Astrocyte (in vitro differentiated cells and primary cell): ENCODE data around the gene ETHE1. TPM values are rescaled to one million over a fixed set of nuclear protein-coding genes. Genes with fewer than 3 reads are reported as not detected.

ENCODE experiments used
- DNase-seq: peaks from one replicate; pipeline ENCODE4 v3.0.0-alpha.2; 2010; ENCODE audit warnings: low read depth
- FAIRE-seq: peaks from 2 replicates; lab custom pipeline; 2011; peaks lifted over from hg19 to GRCh38; lab: Jason Lieb, UNC
- H2AFZ ChIP-seq: 2 replicates; pipeline ENCODE4 v1.6.0; 2012; ENCODE audit warnings: low read depth, low read length, inconsistent platforms
- H3K27ac ChIP-seq: 2 replicates; pipeline ENCODE4 v1.5.1; 2011; ENCODE audit warnings: low read depth, low read length, inconsistent platforms
- H3K27me3 ChIP-seq: 2 replicates; pipeline ENCODE4 v1.6.0; 2011; ENCODE audit warnings: low read length, inconsistent platforms; ENCODE audit not compliant: insufficient read depth
- H3K36me3 ChIP-seq: 2 replicates; pipeline ENCODE4 v1.5.1; 2011; ENCODE audit warnings: low read length, inconsistent platforms; ENCODE audit not compliant: insufficient read depth
- H3K4me1 ChIP-seq: 2 replicates; pipeline ENCODE4 v1.5.1; 2011; ENCODE audit warnings: low read length, inconsistent platforms; ENCODE audit not compliant: insufficient read depth
- H3K4me2 ChIP-seq: 2 replicates; pipeline ENCODE4 v1.6.0; 2012; ENCODE audit warnings: low read length, inconsistent platforms
- H3K4me3 ChIP-seq: 2 replicates; pipeline ENCODE4 v1.5.1; 2011; ENCODE audit warnings: low read depth, mild to moderate bottlenecking, low read length, inconsistent platforms; ENCODE audit not compliant: insufficient read depth
- H3K79me2 ChIP-seq: 2 replicates; pipeline ENCODE4 v1.6.0; 2012; ENCODE audit warnings: mild to moderate bottlenecking, low read length, inconsistent platforms; ENCODE audit not compliant: insufficient read depth
- H3K9ac ChIP-seq: 2 replicates; pipeline ENCODE4 v1.6.0; 2012; ENCODE audit warnings: mild to moderate bottlenecking, low read length, inconsistent platforms
- H3K9me3 ChIP-seq: 2 replicates; pipeline ENCODE4 v1.5.1; 2012; ENCODE audit warnings: low read depth, mild to moderate bottlenecking, low read length, inconsistent platforms; ENCODE audit not compliant: insufficient read depth
- H4K20me1 ChIP-seq: 2 replicates; pipeline ENCODE4 v1.6.0; 2012; ENCODE audit warnings: low read length, inconsistent platforms; ENCODE audit not compliant: insufficient read depth
- H3K27ac Mint-ChIP-seq: one replicate; pipeline ENCODE4 v1.8.0; 2021; ENCODE audit warnings: mild to moderate bottlenecking, mixed read lengths; ENCODE audit not compliant: unreplicated experiment
- H3K27me3 Mint-ChIP-seq: one replicate; pipeline ENCODE4 v1.8.0; 2021; ENCODE audit warnings: low read depth, mixed read lengths; ENCODE audit not compliant: unreplicated experiment
- H3K36me3 Mint-ChIP-seq: one replicate; pipeline ENCODE4 v1.8.0; 2021; ENCODE audit warnings: low read depth, mixed read lengths; ENCODE audit not compliant: unreplicated experiment
- H3K4me1 Mint-ChIP-seq: one replicate; pipeline ENCODE4 v1.8.0; 2021; ENCODE audit warnings: low read depth, mixed read lengths; ENCODE audit not compliant: unreplicated experiment
- H3K4me3 Mint-ChIP-seq: one replicate; pipeline ENCODE4 v1.8.0; 2021; ENCODE audit warnings: mild to moderate bottlenecking, moderate library complexity, mixed read lengths; ENCODE audit not compliant: unreplicated experiment
- H3K9me3 Mint-ChIP-seq: one replicate; pipeline ENCODE4 v1.8.0; 2021; ENCODE audit warnings: mild to moderate bottlenecking, mixed read lengths; ENCODE audit not compliant: unreplicated experiment
- EZH2 ChIP-seq: IDR thresholded peaks from 2 replicates; pipeline ENCODE4 v1.6.1; 2012; ENCODE audit warnings: mild to moderate bottlenecking, low read length, inconsistent platforms; ENCODE audit not compliant: insufficient read depth
- total RNA-seq: library from RNA; stranded (reverse); gene quantifications from 2 replicates; pipeline ENCODE4 v1.2.1, GENCODE V29; 2021
- TF ChIP-seq, protein P1 (sequence below): IDR thresholded peaks from 2 replicates; pipeline ENCODE4 v1.5.1; 2011; ENCODE audit warnings: low read depth, mild to moderate bottlenecking, inconsistent platforms, low read length, moderate library complexity; ENCODE audit not compliant: insufficient read depth

Gene ETHE1
- total RNA-seq, 1 donor from 2014 or later, result 50.7 TPM

DNA sequence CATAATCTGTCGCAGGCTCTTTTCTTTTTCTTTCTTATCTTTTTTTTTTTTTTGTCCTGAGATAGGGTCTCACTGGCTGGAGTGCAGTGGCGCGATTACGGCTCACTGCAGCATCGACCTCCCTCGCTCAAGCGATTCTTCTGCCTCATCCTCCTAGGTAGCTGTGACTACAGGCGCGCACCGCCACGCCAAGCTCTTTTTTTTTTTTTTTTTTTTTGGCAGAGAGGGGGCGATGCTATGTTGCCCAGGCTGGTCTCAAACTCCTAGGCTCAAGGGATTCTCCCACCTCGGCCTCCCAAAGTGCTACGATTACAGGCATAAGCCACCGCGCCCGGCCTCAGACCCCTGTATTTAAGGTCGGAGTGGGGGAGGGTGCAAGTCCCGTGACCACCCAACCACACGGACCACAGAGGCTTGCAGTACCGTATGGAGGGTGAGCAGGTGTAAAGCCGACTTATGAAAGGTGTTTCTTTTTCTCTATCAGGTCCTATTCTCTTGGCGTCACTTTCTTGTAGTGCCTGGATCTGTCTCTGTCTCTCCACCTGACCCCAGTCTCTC lies 24.5 kb downstream of the ETHE1 start:
- H3K9me3 ChIP-seq, result no peaks in the 10 kb centered on the region
- no peak for TF ChIP-seq EZH2
- TF ChIP-seq, protein P1, sequence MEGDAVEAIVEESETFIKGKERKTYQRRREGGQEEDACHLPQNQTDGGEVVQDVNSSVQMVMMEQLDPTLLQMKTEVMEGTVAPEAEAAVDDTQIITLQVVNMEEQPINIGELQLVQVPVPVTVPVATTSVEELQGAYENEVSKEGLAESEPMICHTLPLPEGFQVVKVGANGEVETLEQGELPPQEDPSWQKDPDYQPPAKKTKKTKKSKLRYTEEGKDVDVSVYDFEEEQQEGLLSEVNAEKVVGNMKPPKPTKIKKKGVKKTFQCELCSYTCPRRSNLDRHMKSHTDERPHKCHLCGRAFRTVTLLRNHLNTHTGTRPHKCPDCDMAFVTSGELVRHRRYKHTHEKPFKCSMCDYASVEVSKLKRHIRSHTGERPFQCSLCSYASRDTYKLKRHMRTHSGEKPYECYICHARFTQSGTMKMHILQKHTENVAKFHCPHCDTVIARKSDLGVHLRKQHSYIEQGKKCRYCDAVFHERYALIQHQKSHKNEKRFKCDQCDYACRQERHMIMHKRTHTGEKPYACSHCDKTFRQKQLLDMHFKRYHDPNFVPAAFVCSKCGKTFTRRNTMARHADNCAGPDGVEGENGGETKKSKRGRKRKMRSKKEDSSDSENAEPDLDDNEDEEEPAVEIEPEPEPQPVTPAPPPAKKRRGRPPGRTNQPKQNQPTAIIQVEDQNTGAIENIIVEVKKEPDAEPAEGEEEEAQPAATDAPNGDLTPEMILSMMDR, result no peak
- H3K36me3 ChIP-seq, result no peaks in the 10 kb centered on the region
- H3K79me2 ChIP-seq, result no peaks in the 10 kb centered on the region
- peaks cover 3% of the 10 kb centered on the region for H4K20me1 ChIP-seq
- Mint-ChIP-seq H3K27me3 (peaks cover 13% of the 10 kb centered on the region), H3K9me3 (no peaks in the 10 kb centered on the region), H3K27ac (no peak overlapping the region), H3K36me3 (peaks cover 21% of the 10 kb centered on the region), H3K4me1 (peaks cover 5% of the 10 kb centered on the region), H3K4me3 (peak overlapping the region; percentile 97)
- no peak overlapping the region for H3K9ac ChIP-seq
- peaks cover 5% of the 10 kb centered on the region for H3K4me1 ChIP-seq
- no peaks in the 10 kb centered on the region for H3K27me3 ChIP-seq
- peak overlapping the region; percentile 96 for H3K4me2 ChIP-seq
- no peak overlapping the region for H3K27ac ChIP-seq
- no peak overlapping the region for H3K4me3 ChIP-seq
- no peak overlapping the region for H2AFZ ChIP-seq
- FAIRE-seq, result no peak
- DNase-seq, result no peak

DNA sequence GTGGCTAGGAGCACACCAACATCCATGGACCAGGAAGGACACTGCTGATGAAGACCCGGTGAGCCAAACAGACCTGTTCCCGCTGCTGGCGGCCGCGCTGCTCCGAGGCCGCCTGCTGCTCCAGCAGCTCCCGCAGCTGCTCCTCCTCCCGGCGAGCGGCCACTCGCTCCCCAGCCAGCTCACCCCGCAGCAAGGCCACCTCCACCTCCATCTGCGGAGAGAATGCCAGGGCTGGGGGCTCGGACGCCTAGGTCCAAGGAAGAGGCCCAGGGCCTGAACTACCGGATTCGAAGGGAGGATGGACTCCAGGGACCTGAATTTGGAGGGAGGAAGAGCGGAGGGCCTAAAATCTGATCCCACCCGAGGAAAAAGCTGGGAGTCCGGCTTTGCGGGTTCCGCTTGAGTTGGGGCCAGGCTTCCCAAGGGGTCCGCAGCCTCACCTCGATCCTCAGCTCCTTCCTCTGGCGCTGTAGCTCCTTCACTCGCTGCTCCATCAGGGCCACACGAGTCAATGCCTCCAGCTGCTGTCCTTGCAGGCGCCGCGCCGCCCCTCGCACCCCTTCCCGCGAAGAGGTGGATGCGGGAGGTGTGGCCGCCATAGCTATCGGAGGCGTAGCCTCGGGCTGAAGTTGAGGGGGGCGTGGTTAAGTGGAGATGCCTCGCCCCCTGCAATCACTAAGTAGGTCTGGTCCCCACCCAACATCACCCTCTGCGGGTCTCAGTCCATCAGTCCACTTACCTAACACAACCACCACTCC lies 25.2 kb downstream of the ETHE1 start:
- Histone ChIP-seq H3K9ac (no peak overlapping the region), H3K4me3 (peak overlapping the region; percentile 13), H3K79me2 (no peaks in the 10 kb centered on the region), H3K4me1 (peaks cover 5% of the 10 kb centered on the region), H4K20me1 (peaks cover 3% of the 10 kb centered on the region), H3K4me2 (peak overlapping the region; percentile 56), H3K36me3 (no peaks in the 10 kb centered on the region), H2AFZ (no peak overlapping the region), H3K9me3 (no peaks in the 10 kb centered on the region), H3K27ac (no peak overlapping the region), H3K27me3 (no peaks in the 10 kb centered on the region)
- FAIRE-seq, result no peak
- Mint-ChIP-seq H3K4me1 (peaks cover 5% of the 10 kb centered on the region), H3K4me3 (peak overlapping the region; percentile 14), H3K9me3 (no peaks in the 10 kb centered on the region), H3K27ac (no peak overlapping the region), H3K27me3 (peaks cover 13% of the 10 kb centered on the region), H3K36me3 (peaks cover 22% of the 10 kb centered on the region)
- no peak for DNase-seq
- no peak for TF ChIP-seq EZH2
- TF ChIP-seq, protein P1, result no peak

DNA sequence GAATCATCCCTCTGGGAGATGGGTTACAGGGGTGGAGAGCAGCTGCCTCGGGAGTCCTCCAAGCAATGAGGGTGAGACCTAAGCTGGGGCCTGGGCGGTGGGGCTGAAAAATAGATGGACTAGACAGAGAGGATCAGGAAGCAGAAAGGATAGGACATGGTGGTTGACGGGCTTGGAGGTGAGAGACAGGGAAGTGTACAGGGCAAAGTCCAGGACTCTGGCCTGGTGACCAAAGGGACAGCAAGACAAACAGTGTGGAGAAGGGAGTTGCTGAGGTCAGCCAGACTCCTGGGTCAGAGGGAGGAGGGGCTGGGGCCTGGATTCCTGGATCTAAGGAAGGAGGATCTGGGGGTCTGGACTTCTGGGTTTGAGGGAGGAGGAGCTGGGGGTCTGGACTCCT lies 28.0 kb downstream of the ETHE1 start:
- no peak overlapping the region for H3K9ac ChIP-seq
- H3K4me1 ChIP-seq, result peaks cover 5% of the 10 kb centered on the region
- no peak overlapping the region for H2AFZ ChIP-seq
- H3K27me3 Mint-ChIP-seq, result peaks cover 13% of the 10 kb centered on the region
- H3K9me3 ChIP-seq, result no peaks in the 10 kb centered on the region
- no peak for FAIRE-seq
- H3K79me2 ChIP-seq, result no peaks in the 10 kb centered on the region
- no peak overlapping the region for H3K4me2 ChIP-seq
- H3K27me3 ChIP-seq, result no peaks in the 10 kb centered on the region
- H3K36me3 ChIP-seq, result no peaks in the 10 kb centered on the region
- H3K4me1 Mint-ChIP-seq, result peaks cover 5% of the 10 kb centered on the region
- H3K27ac Mint-ChIP-seq, result no peak overlapping the region
- TF ChIP-seq EZH2, result no peak
- TF ChIP-seq, protein P1, result no peak
- H3K4me3 ChIP-seq, result no peak overlapping the region
- peaks cover 18% of the 10 kb centered on the region for H3K36me3 Mint-ChIP-seq
- H4K20me1 ChIP-seq, result peaks cover 3% of the 10 kb centered on the region
- no peak overlapping the region for H3K27ac ChIP-seq
- no peak for DNase-seq
- no peaks in the 10 kb centered on the region for H3K9me3 Mint-ChIP-seq
- H3K4me3 Mint-ChIP-seq, result no peak overlapping the region
